KOPT-K1 (cell line): ENCODE results near the gene NYAP2.

ENCODE experiments used
- H3K27ac ChIP-seq: fragments of 200-600 bp; sonication (generic); 2 replicates; pipeline ENCODE4 v1.5.1; 2016; ENCODE audit warnings: antibody characterized with exemption, mild to moderate bottlenecking, low read depth, low read length; ENCODE audit not compliant: poor library complexity, severe bottlenecking
- H3K36me3 ChIP-seq: fragments of 200-600 bp; sonication (generic); 2 replicates; pipeline ENCODE4 v1.5.1; 2017; ENCODE audit warnings: antibody characterized with exemption, mild to moderate bottlenecking, low read length, moderate library complexity; ENCODE audit not compliant: insufficient read depth
- H3K9me3 ChIP-seq: fragments of 200-600 bp; sonication (generic); 2 replicates; pipeline ENCODE4 v1.5.1; 2017; ENCODE audit warnings: antibody characterized with exemption, low read length, mild to moderate bottlenecking; ENCODE audit not compliant: insufficient read depth, poor library complexity, severe bottlenecking

NYAP2 gene

DNA sequence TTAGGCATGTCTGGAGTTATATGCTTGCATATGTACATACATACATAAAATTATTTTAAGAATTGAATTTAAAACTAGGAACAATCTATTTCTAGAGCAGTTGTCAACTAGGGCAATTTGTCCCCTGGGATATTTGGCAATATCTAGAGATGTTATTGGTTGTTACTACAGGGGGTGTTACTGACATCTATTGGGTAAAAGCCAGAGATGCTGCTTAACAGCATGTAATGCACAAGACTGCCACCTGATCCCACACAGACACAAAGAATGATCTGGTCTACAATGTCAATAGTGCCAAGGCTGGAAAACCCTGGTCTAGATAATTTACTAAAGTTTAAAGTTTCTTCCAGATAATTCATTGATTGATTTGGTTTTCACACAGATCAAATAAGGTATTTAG, 185.3 kb downstream of the NYAP2 start:
- no peak overlapping the region for H3K27ac ChIP-seq
- no peaks in the 10 kb centered on the region for H3K9me3 ChIP-seq
- no peaks in the 10 kb centered on the region for H3K36me3 ChIP-seq

GRCh38 chr2:225590932-225591331, 191.4 kb downstream of the NYAP2 start:
- no peak overlapping the region for H3K27ac ChIP-seq
- H3K36me3 ChIP-seq: no peaks in the 10 kb centered on the region
- no peaks in the 10 kb centered on the region for H3K9me3 ChIP-seq

DNA sequence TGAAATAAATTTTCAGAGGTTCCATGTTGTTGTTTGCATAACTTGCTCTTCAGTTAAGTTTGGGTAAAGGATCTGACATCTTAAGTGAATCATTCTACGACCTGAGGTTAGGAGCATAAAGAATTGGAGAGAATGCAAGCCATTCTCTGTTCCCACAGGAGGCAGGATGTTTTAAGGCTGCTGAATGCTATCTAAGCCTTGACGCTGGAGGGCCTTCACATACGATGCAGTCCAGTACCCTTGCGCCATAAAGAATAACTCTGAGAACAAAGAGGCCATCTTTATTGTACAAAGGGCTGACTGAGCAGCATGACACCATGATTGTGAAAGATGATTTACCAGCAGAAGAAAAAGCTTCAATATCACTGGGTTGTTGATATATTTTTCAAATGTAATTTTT, 198.4 kb downstream of the NYAP2 start:
- Histone ChIP-seq H3K9me3 (no peaks in the 10 kb centered on the region), H3K36me3 (no peaks in the 10 kb centered on the region), H3K27ac (no peak overlapping the region)

DNA sequence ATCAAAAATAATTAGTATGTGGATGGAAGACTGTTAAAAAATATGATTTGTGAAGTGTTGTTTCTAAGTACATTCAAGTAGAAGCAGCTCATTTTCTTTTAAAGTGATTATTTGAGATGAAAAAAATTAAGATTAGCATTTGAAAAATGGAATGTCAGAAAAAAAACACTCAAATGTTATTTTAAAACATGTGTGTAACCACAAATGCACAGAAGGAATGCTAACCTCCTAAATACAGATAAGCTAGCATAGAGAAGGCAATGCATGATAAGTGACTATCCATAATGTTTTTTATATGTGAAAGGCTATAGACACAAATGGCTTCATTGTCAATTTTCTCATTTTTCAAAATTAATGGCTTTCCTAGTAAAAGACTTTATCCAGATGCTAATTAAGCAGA, 198.9 kb downstream of the NYAP2 start:
- Histone ChIP-seq H3K36me3 (no peaks in the 10 kb centered on the region), H3K27ac (no peak overlapping the region), H3K9me3 (no peaks in the 10 kb centered on the region)

GRCh38 chr2:225598897-225599296, 199.4 kb downstream of the NYAP2 start:
- Histone ChIP-seq H3K9me3 (no peaks in the 10 kb centered on the region), H3K27ac (no peak overlapping the region), H3K36me3 (no peaks in the 10 kb centered on the region)

DNA sequence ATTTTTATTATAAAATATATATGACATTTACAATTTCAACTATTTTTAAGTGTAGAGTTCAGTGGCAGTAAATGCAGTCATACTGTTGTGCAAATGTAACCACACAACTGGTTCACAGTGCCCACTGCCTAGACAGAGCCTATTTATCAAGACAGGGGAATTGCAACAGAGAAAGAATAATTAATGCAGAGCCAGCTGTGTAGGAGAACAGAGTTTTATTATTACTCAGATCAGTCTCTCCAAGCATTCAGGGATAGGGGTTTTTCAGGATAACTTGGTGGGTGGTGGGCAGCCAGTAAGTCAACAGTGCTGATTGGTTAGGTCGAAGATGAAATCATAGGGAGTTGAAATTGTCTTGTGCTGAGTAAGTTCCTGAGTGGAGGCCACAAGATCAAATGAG, 200.3 kb downstream of the NYAP2 start:
- H3K27ac ChIP-seq: no peak overlapping the region
- H3K36me3 ChIP-seq: no peaks in the 10 kb centered on the region
- H3K9me3 ChIP-seq: no peaks in the 10 kb centered on the region

- H3K9me3 ChIP-seq: no peaks in the 10 kb centered on the region
- H3K27ac ChIP-seq: no peak overlapping the region
- no peaks in the 10 kb centered on the region for H3K36me3 ChIP-seq
These were observed 200.9 kb downstream of the NYAP2 start for GRCh38 chr2:225600444-225600843.

- no peak overlapping the region for H3K27ac ChIP-seq
- no peaks in the 10 kb centered on the region for H3K36me3 ChIP-seq
- no peaks in the 10 kb centered on the region for H3K9me3 ChIP-seq
These were observed 201.4 kb downstream of the NYAP2 start for GRCh38 chr2:225600865-225601264.

GRCh38 chr2:225602205-225602604, 202.7 kb downstream of the NYAP2 start:
- H3K27ac ChIP-seq: no peak overlapping the region
- no peaks in the 10 kb centered on the region for H3K9me3 ChIP-seq
- no peaks in the 10 kb centered on the region for H3K36me3 ChIP-seq

DNA sequence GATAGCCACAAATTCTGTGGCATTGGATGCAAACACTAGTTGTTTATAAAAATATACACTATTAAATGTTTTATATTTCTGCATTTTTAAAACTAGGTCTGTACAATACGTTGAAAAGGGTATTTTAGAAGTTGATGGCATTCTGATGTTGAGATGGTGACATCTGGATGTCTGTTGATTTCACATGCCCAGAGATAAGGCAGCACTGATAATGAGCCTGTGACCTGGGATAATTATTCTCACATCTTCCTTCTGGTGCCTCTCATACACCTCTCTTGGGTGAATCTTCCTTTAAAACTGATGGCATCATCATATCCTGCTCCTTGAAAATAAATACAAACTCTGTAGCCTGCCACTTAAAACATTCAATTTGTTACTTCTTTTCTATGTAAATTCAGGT, 208.6 kb downstream of the NYAP2 start:
- Histone ChIP-seq H3K9me3 (no peaks in the 10 kb centered on the region), H3K27ac (no peak overlapping the region), H3K36me3 (no peaks in the 10 kb centered on the region)

GRCh38 chr2:225612636-225613035, 213.1 kb downstream of the NYAP2 start:
- Histone ChIP-seq H3K36me3 (no peaks in the 10 kb centered on the region), H3K27ac (no peak overlapping the region), H3K9me3 (no peaks in the 10 kb centered on the region)

GRCh38 chr2:225614915-225615314, 215.4 kb downstream of the NYAP2 start:
- no peak overlapping the region for H3K27ac ChIP-seq
- no peaks in the 10 kb centered on the region for H3K36me3 ChIP-seq
- H3K9me3 ChIP-seq: no peaks in the 10 kb centered on the region

GRCh38 chr2:225615514-225615913, 216.0 kb downstream of the NYAP2 start:
- no peak overlapping the region for H3K27ac ChIP-seq
- no peaks in the 10 kb centered on the region for H3K9me3 ChIP-seq
- H3K36me3 ChIP-seq: no peaks in the 10 kb centered on the region

- Histone ChIP-seq H3K36me3 (no peaks in the 10 kb centered on the region), H3K27ac (no peak overlapping the region), H3K9me3 (no peaks in the 10 kb centered on the region)
These were observed 216.9 kb downstream of the NYAP2 start for GRCh38 chr2:225616372-225616771.

DNA sequence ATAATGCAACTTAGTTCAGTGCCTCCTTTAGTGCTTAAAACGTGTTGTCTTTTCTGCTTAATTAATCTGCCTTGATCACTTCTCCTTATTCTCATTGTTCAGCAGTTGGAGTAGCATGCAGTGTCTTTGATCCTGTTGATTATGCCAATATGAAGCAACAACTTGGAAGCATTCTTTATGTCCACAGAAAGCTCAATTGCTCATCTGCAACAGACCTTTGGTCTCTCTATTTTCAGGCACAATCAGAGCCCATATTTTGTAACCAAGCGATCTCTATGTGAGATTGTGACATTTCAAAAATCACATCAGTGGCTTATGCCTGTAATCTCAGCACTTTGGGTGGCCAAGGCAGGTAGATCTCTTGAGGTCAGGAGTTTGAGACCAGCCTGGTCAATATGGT, 217.3 kb downstream of the NYAP2 start:
- H3K9me3 ChIP-seq: no peaks in the 10 kb centered on the region

GRCh38 chr2:225620227-225620626, 220.7 kb downstream of the NYAP2 start:
- no peak overlapping the region for H3K27ac ChIP-seq
- H3K9me3 ChIP-seq: no peaks in the 10 kb centered on the region
- no peaks in the 10 kb centered on the region for H3K36me3 ChIP-seq

More for the DNA sequence above, 217.3 kb downstream of the NYAP2 start:
- Histone ChIP-seq H3K36me3 (no peaks in the 10 kb centered on the region), H3K27ac (no peak overlapping the region)
